GM12878 (cell line): ENCODE results near the gene NEUROD1. TPM values are rescaled to one million over a fixed set of nuclear protein-coding genes. Genes with fewer than 3 reads are reported as not detected.

Experiments used
- ATAC-seq: fragments of 200-7000 bp; cut with Tn5 transposase; 3 replicates; pipeline ENCODE4 v1.9.1; 2020; ENCODE audit warnings: mild to moderate bottlenecking, moderate library complexity
- BruUV-seq: library from RNA; stranded (reverse); fragments of 400-500 nt; replicated peaks from 2 replicates; lab custom pipeline; 2021; lab: Mats Ljungman, UMichigan
- CTCF ChIA-PET: fragments of 300-600 bp; sonication (Branson Sonifier 250); formaldehyde crosslinking; extraction: SDS; loops from one replicate; lab custom pipeline; 2021; ENCODE audit warnings: inconsistent platforms; lab: Yijun Ruan, JAX
- POLR2A ChIA-PET: fragments of 350-600 bp; formaldehyde crosslinking; extraction: SDS; loops from one replicate; lab custom pipeline; 2021; ENCODE audit warnings: inconsistent platforms; lab: Charles Lee
- RAD21 ChIA-PET: fragments of 300-600 bp; sonication (Branson Sonifier 250); formaldehyde crosslinking; loops from one replicate; lab custom pipeline; 2023; ENCODE audit warnings: antibody characterized with exemption; ENCODE audit not compliant: unreplicated experiment; lab: Charles Lee
- SMC1A ChIA-PET: fragments of 300-600 bp; sonication (Branson Sonifier 250); formaldehyde crosslinking; loops from one replicate; lab custom pipeline; 2023; ENCODE audit not compliant: unreplicated experiment, uncharacterized antibody; lab: Charles Lee
- DNase-seq: peaks from one replicate; pipeline ENCODE4 v3.0.0-alpha.2; 2011; ENCODE audit warnings: low read depth, low spot score
- FAIRE-seq: peaks from 3 replicates; lab custom pipeline; 2011; peaks lifted over from hg19 to GRCh38; lab: Jason Lieb, UNC
- H2AFZ ChIP-seq: 2 replicates; pipeline ENCODE4 v1.6.0; 2011; ENCODE audit warnings: low read depth, low read length, control low read depth; ENCODE audit not compliant: control insufficient read depth
- H3K27ac ChIP-seq: 2 replicates; pipeline ENCODE4 v1.5.1; 2011; ENCODE audit warnings: control low read depth; ENCODE audit not compliant: control insufficient read depth, insufficient read depth
- H3K27me3 ChIP-seq, 2 experiments: replicated peaks in 1 of 2; 2 replicates each; pipeline versions ENCODE4 v1.6.0 to v1.6.1; 2011; ENCODE audit warnings: low read length in 1 of 2; ENCODE audit not compliant: control insufficient read depth in 2 of 2, insufficient read depth in 2 of 2
- H3K36me3 ChIP-seq, 2 experiments: 2 replicates each; pipeline ENCODE4 v1.5.1; 2011; ENCODE audit warnings: low read length in 1 of 2; ENCODE audit not compliant: control insufficient read depth in 2 of 2, insufficient read depth in 2 of 2
- H3K4me1 ChIP-seq: 2 replicates; pipeline ENCODE4 v1.6.1; 2011; ENCODE audit warnings: mild to moderate bottlenecking, low read length, moderate library complexity, mixed read lengths; ENCODE audit not compliant: control insufficient read depth, insufficient read depth
- H3K4me2 ChIP-seq: 2 replicates; pipeline ENCODE4 v1.6.0; 2011; ENCODE audit warnings: control low read depth; ENCODE audit not compliant: control insufficient read depth, insufficient read depth
- H3K4me3 ChIP-seq: fragments of 200-600 bp; sonication (generic); 2 replicates; pipeline ENCODE4 v1.5.1; 2016
- H3K79me2 ChIP-seq: 2 replicates; pipeline ENCODE4 v1.6.0; 2011; ENCODE audit warnings: low read length; ENCODE audit not compliant: control insufficient read depth, insufficient read depth
- H3K9ac ChIP-seq: 2 replicates; pipeline ENCODE4 v1.8.0; 2011; ENCODE audit warnings: low read length, control low read depth, mixed read lengths; ENCODE audit not compliant: control insufficient read depth, insufficient read depth
- H3K9me3 ChIP-seq: replicated peaks from 3 replicates; pipeline ENCODE4 v1.5.1; 2011; ENCODE audit warnings: mild to moderate bottlenecking, low read length; ENCODE audit not compliant: control insufficient read depth, insufficient read depth
- H4K20me1 ChIP-seq: 2 replicates; pipeline ENCODE4 v1.6.0; 2011; ENCODE audit not compliant: control insufficient read depth, insufficient read depth
- CBFB ChIP-seq: IDR thresholded peaks from 2 replicates; pipeline ENCODE4 v1.6.1; 2016; ENCODE audit warnings: antibody characterized with exemption, low read depth
- ETV6 ChIP-seq, 2 experiments: fragments of 450-650 bp in 1 of 2; IDR thresholded peaks in 1 of 2; conservative IDR thresholded peaks in 1 of 2; 2 replicates each; pipeline ENCODE4 v1.6.1; 2014; ENCODE audit warnings: antibody characterized with exemption in 1 of 2, borderline replicate concordance in 1 of 2, low read depth in 1 of 2, mild to moderate bottlenecking in 1 of 2, moderate library complexity in 1 of 2
- FOS ChIP-seq: IDR thresholded peaks from 3 replicates; pipeline ENCODE4 v1.6.1; 2011; ENCODE audit warnings: borderline replicate concordance; ENCODE audit not compliant: insufficient read length; ENCODE audit errors: extremely low read depth
- HDAC6 ChIP-seq: fragments of 200-600 bp; sonication (generic); IDR thresholded peaks from one replicate; pipeline ENCODE4 v1.8.0; 2017; ENCODE audit warnings: antibody characterized with exemption; ENCODE audit not compliant: unreplicated experiment
- IRF3 ChIP-seq: fragments of 450-650 bp; IDR thresholded peaks from 2 replicates; pipeline ENCODE4 v1.6.1; 2014; ENCODE audit warnings: mild to moderate bottlenecking
- RAD51 ChIP-seq: fragments of 450-650 bp; IDR thresholded peaks from 2 replicates; pipeline ENCODE4 v1.6.1; 2016; ENCODE audit warnings: moderate library complexity, mild to moderate bottlenecking, inconsistent platforms
- TARDBP ChIP-seq: IDR thresholded peaks from 2 replicates; pipeline ENCODE4 v1.6.1; 2016; ENCODE audit warnings: borderline replicate concordance
- ZNF24 ChIP-seq: fragments of 450-650 bp; IDR thresholded peaks from 2 replicates; pipeline ENCODE4 v1.6.1; 2017; ENCODE audit warnings: antibody characterized with exemption, mild to moderate bottlenecking
- ZNF274 ChIP-seq: IDR thresholded peaks from one replicate; pipeline ENCODE4 v1.8.0; 2011; ENCODE audit not compliant: insufficient read length, insufficient read depth
- ZZZ3 ChIP-seq: IDR thresholded peaks from 2 replicates; pipeline ENCODE4 v1.6.1; 2011; ENCODE audit warnings: low read depth; ENCODE audit not compliant: control insufficient read depth, insufficient read length
- WGBS: methylation state at CpG from one replicate; pipeline ENCODE4 v1.1.6; 2016; ENCODE audit warnings: low lambda C conversion rate; ENCODE audit not compliant: insufficient replicate concordance, insufficient coverage; ENCODE audit errors: missing lambda C conversion rate; 5-methylcytosine and 5-hydroxymethylcytosine counted together
- in situ Hi-C: fragments of 300-500 bp; cut with MboI; formaldehyde crosslinking; loops from 9 replicates; pipeline ENCODE4 v1.14.3; 2018; ENCODE audit warnings: mixed read lengths
- intact Hi-C: fragments of 100-400 bp; cut with micrococcal nuclease; formaldehyde crosslinking; loops from one replicate; pipeline ENCODE4 v1.14.2; 2022; ENCODE audit not compliant: unreplicated experiment
- polyA plus RNA-seq, 11 experiments: library from polyadenylated mRNA; depleted of rRNA in 4 of 11; unstranded in 6 of 11; stranded (reverse) in 5 of 11; fragments of >200 nt; fragmentation: Nextera tagmentation in 4 of 11; fragmentation: Illumina TruSeq in 1 of 11; extraction: Ambion mirVana in 4 of 11; extraction: Trizol in 1 of 11; gene quantifications; 1 replicate in 1 of 11; 2 replicates in 10 of 11; pipeline versions ENCODE4 v1.2.1 to v1.2.3, GENCODE V29; 2011 to 2016; ENCODE audit warnings: inconsistent platforms in 2 of 11, missing spikeins in 2 of 11, low read depth in 1 of 11
- total RNA-seq, 4 experiments: library from RNA; depleted of rRNA in 3 of 4; stranded (reverse); fragments of >200 nt in 3 of 4; fragmentation: Illumina TruSeq in 1 of 4; extraction: Trizol in 1 of 4; gene quantifications; 2 replicates each; pipeline versions ENCODE4 v1.2.1 to v1.2.3, GENCODE V29; 2013 to 2021

Gene NEUROD1
- total and polyA plus RNA-seq, 10 of the 15 experiments (the other 5 are each of a cell fraction or from before 2014, with no cell fraction given), result not detected

- no peak for TF ChIP-seq ZZZ3
- no peak for TF ChIP-seq ETV6 (conservative IDR thresholded peaks at IDR 0.05 in 1 of 2, IDR thresholded peaks at IDR 0.05 in 1 of 2; ENCODE audit: borderline replicate concordance in 1 of 2, low read depth in 1 of 2)
- TF ChIP-seq ZNF24, result no peak
- no peak for TF ChIP-seq ZNF274
- no peak for TF ChIP-seq RAD51
- no peak for TF ChIP-seq HDAC6
- no peak for TF ChIP-seq CBFB
- no peak for TF ChIP-seq TARDBP
- TF ChIP-seq FOS, result no peak
- no peak for TF ChIP-seq IRF3
- no TSS peak for BruUV-seq
- H3K4me1 ChIP-seq, result no peaks in the 10 kb centered on the region
- H3K36me3 ChIP-seq, result no peaks in the 10 kb centered on the region
- POLR2A ChIA-PET, result no interaction called here
- CTCF ChIA-PET, result interaction anchor here (1.0 kb wide), 1 partner anchor 18 kb away, joined by 3 read pairs; no protein-coding TSS in a partner anchor
- no peak for DNase-seq
- H3K9ac ChIP-seq, result no peak overlapping the region
- intact Hi-C loops, result no loop called here
- no peak for ATAC-seq
- H3K4me3 ChIP-seq, result no peak overlapping the region
- H3K27me3 ChIP-seq, result peaks cover 9 to 12% of the 10 kb centered on the region in 2 experiments; a peak in 3 of 4 replicates
- in situ Hi-C loops, result no loop called here
- no peak overlapping the region for H3K27ac ChIP-seq
- no peak for FAIRE-seq
- no peaks in the 10 kb centered on the region for H3K79me2 ChIP-seq
- RAD21 ChIA-PET, result no interaction called here
- no peaks in the 10 kb centered on the region for H3K9me3 ChIP-seq
- H3K4me2 ChIP-seq, result no peak overlapping the region
- 58% methylated on average over 3 of the region's 3 CpGs for WGBS
- no peak overlapping the region for H2AFZ ChIP-seq
- no peaks in the 10 kb centered on the region for H4K20me1 ChIP-seq
- SMC1A ChIA-PET, result interaction anchor here (0.6 kb wide), 1 partner anchor 26 kb away, joined by 6 read pairs; no protein-coding TSS in a partner anchor
Observed at GRCh38 chr2:181660181-181660580, 20.1 kb downstream of the NEUROD1 start.
